ENCODE data around the gene PTGER1.

DNA sequence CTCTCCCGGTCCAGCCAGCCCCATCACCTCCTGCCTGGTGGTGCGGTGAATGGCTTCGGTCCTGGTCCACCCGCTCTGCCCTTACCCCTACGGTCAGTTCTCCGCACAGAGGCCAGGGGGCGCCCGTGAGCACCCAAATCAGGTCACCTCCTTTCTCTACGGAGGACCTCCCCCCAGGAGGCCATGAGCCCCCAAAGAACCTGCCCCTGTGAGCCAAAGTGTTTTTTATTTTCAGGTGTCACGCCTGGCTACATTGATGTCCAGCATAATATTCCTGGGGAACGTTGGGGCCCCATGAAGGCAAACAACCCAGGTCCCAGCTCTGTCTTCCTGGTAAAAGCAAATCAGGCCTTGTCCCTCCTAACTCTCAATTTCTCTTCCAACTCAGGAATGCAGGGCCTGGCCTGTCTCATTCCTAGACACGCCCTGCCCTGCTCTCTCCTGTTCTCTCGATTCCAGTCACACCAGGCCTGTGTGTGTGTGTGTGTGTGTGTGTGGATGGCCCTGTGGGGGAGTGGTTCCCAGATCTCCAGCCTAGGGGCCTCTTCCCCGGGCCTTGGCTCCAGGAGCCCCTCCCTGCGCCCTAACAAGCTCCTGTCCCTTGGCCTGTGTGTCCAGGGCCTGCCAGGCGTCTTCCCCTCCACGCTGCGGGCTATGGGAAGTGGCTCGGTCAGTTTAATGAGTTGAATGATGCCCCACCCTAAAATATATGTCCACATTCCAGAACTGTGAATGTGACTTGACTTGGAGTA, 30.5 kb upstream of the PTGER1 start:
- TF ChIP-seq POLR2A (IDR thresholded peaks at IDR 0.05; ENCODE audit: low read length) (no peak), GATA1 (IDR thresholded peaks at IDR 0.05; ENCODE audit: low read depth, low read length) (no peak)
